H1 (cell line): ENCODE data around the gene FAF2. TPM values are rescaled to one million over a fixed set of nuclear protein-coding genes. Genes with fewer than 3 reads are reported as not detected.

ENCODE experiments used
- CTCF ChIA-PET: fragments of 300-600 bp; sonication (Branson Sonifier 250); formaldehyde crosslinking; loops from one replicate; lab custom pipeline; 2021; ENCODE audit not compliant: partially characterized antibody; lab: Charles Lee
- POLR2A ChIA-PET: fragments of 300-600 bp; sonication (Branson Sonifier 250); formaldehyde crosslinking; loops from one replicate; lab custom pipeline; 2021; ENCODE audit warnings: inconsistent platforms; ENCODE audit not compliant: partially characterized antibody; lab: Charles Lee
- DNase-seq, 2 experiments: peaks; one replicate each; pipeline versions ENCODE4 v3.0.0 to v3.0.0-alpha.2; 2010 to 2022; ENCODE audit warnings: low spot score in 2 of 2, low read depth in 1 of 2, mixed read lengths in 1 of 2
- FAIRE-seq: peaks from 2 replicates; lab custom pipeline; 2011; peaks lifted over from hg19 to GRCh38; lab: Jason Lieb, UNC
- H2AFZ ChIP-seq: 2 replicates; pipeline ENCODE4 v1.8.1; 2012; ENCODE audit warnings: low read length, inconsistent platforms
- H2AK5ac ChIP-seq: 2 replicates; pipeline ENCODE4 v1.6.1; 2013; ENCODE audit warnings: low read depth, low read length
- H2BK120ac ChIP-seq: replicated peaks from 2 replicates; pipeline ENCODE3; 2013; ENCODE audit warnings: low read depth, low read length, inconsistent platforms
- H2BK12ac ChIP-seq: 2 replicates; pipeline ENCODE4 v1.6.1; 2013; ENCODE audit warnings: low read depth, low read length
- H2BK15ac ChIP-seq: 2 replicates; pipeline ENCODE4 v1.6.1; 2013; ENCODE audit warnings: low read length
- H2BK20ac ChIP-seq: 2 replicates; pipeline ENCODE4 v1.6.1; 2013; ENCODE audit warnings: low read length
- H2BK5ac ChIP-seq: 2 replicates; pipeline ENCODE4 v1.6.1; 2013; ENCODE audit warnings: low read depth, low read length
- H3K14ac ChIP-seq: 2 replicates; pipeline ENCODE4 v1.6.1; 2013; ENCODE audit warnings: inconsistent platforms; ENCODE audit not compliant: insufficient read length
- H3K18ac ChIP-seq: 2 replicates; pipeline ENCODE4 v1.6.1; 2013; ENCODE audit warnings: low read length; ENCODE audit errors: extremely low read depth
- H3K23ac ChIP-seq: 2 replicates; pipeline ENCODE4 v1.6.1; 2013; ENCODE audit warnings: inconsistent platforms; ENCODE audit not compliant: insufficient read length
- H3K23me2 ChIP-seq: 2 replicates; pipeline ENCODE4 v1.6.1; 2013; ENCODE audit warnings: low read depth, low read length
- H3K27ac ChIP-seq: 2 replicates; pipeline ENCODE4 v1.6.1; 2011; ENCODE audit warnings: low read depth, low read length, inconsistent platforms
- H3K27me3 ChIP-seq, 4 experiments: replicated peaks in 1 of 4; 1 replicate in 1 of 4; 2 replicates in 3 of 4; pipeline versions ENCODE4 v1.6.1 to v1.8.1; 2011 to 2013; ENCODE audit warnings: low read length in 3 of 4, mild to moderate bottlenecking in 3 of 4, inconsistent platforms in 2 of 4, mixed read lengths in 2 of 4, moderate library complexity in 1 of 4; ENCODE audit not compliant: control insufficient read depth in 3 of 4, insufficient read depth in 3 of 4; ENCODE audit errors: extremely low read depth in 1 of 4
- H3K36me3 ChIP-seq, 4 experiments: 2 replicates each; pipeline versions ENCODE4 v1.6.1 to v1.8.1; 2011 to 2013; ENCODE audit warnings: mild to moderate bottlenecking in 4 of 4, low read length in 3 of 4, moderate library complexity in 2 of 4, control low read depth in 1 of 4, inconsistent platforms in 1 of 4; ENCODE audit not compliant: insufficient read depth in 4 of 4, control insufficient read depth in 2 of 4
- H3K4ac ChIP-seq: replicated peaks from 2 replicates; pipeline ENCODE3; 2013; ENCODE audit warnings: low read length, low read depth, mixed read lengths, inconsistent platforms; ENCODE audit not compliant: insufficient read length
- H3K4me1 ChIP-seq, 4 experiments: replicated peaks in 1 of 4; 1 replicate in 1 of 4; 2 replicates in 3 of 4; pipeline versions ENCODE4 v1.6.1 to v1.8.1; 2011 to 2013; ENCODE audit warnings: low read length in 3 of 4, inconsistent platforms in 2 of 4, mixed read lengths in 1 of 4; ENCODE audit not compliant: insufficient read depth in 4 of 4, control insufficient read depth in 3 of 4
- H3K4me2 ChIP-seq, 2 experiments: 2 replicates each; pipeline versions ENCODE4 v1.6.1 to v1.8.1; 2011 to 2013; ENCODE audit warnings: low read depth in 2 of 2, low read length in 2 of 2, control low read depth in 1 of 2, inconsistent platforms in 1 of 2, mild to moderate bottlenecking in 1 of 2; ENCODE audit not compliant: insufficient read depth in 1 of 2
- H3K4me3 ChIP-seq, 4 experiments: fragments of 200-600, 300-600 bp in 1 of 4; sonication (generic), shearing (Covaris generic), sonication (Bioruptor Twin) in 1 of 4; 2 replicates each; pipeline versions ENCODE4 v1.5.1 to v1.8.1; 2011 to 2016; ENCODE audit warnings: low read length in 4 of 4, low read depth in 3 of 4, control low read depth in 2 of 4, inconsistent platforms in 2 of 4, mild to moderate bottlenecking in 2 of 4, mixed read lengths in 1 of 4, moderate library complexity in 1 of 4; ENCODE audit not compliant: insufficient read depth in 2 of 4; ENCODE audit errors: extremely low read depth in 1 of 4
- H3K56ac ChIP-seq: replicated peaks from 2 replicates; pipeline ENCODE3; 2013; ENCODE audit warnings: low read depth, mild to moderate bottlenecking, mixed read lengths, low read length, inconsistent platforms; ENCODE audit not compliant: insufficient read length
- H3K79me1 ChIP-seq: 2 replicates; pipeline ENCODE4 v1.6.1; 2013; ENCODE audit warnings: low read depth, low read length, control low read depth
- H3K79me2 ChIP-seq, 2 experiments: 2 replicates each; pipeline versions ENCODE4 v1.6.1 to v1.8.1; 2012 to 2013; ENCODE audit warnings: low read length in 2 of 2, mild to moderate bottlenecking in 2 of 2, inconsistent platforms in 1 of 2; ENCODE audit not compliant: insufficient read depth in 2 of 2, control insufficient read depth in 1 of 2
- H3K9ac ChIP-seq, 4 experiments: replicated peaks in 1 of 4; 1 replicate in 1 of 4; 2 replicates in 3 of 4; pipeline versions ENCODE4 v1.6.1 to v1.8.1; 2011 to 2013; ENCODE audit warnings: low read depth in 3 of 4, low read length in 3 of 4, control low read depth in 2 of 4, mild to moderate bottlenecking in 2 of 4, moderate library complexity in 2 of 4, inconsistent platforms in 1 of 4; ENCODE audit errors: extremely low read depth in 1 of 4
- H3K9me3 ChIP-seq, 2 experiments: 2 replicates each; pipeline versions ENCODE4 v1.6.1 to v1.8.1; 2012 to 2013; ENCODE audit warnings: mild to moderate bottlenecking in 2 of 2, moderate library complexity in 2 of 2, control low read depth in 1 of 2, inconsistent platforms in 1 of 2, low read depth in 1 of 2, low read length in 1 of 2, mixed read lengths in 1 of 2; ENCODE audit not compliant: insufficient read depth in 2 of 2
- H4K20me1 ChIP-seq, 2 experiments: replicated peaks in 1 of 2; 2 replicates each; pipeline versions ENCODE3 to v1.8.1; 2011 to 2013; ENCODE audit warnings: inconsistent platforms in 2 of 2, low read length in 2 of 2, mild to moderate bottlenecking in 1 of 2; ENCODE audit not compliant: insufficient read depth in 2 of 2, control insufficient read depth in 1 of 2
- H4K5ac ChIP-seq: 2 replicates; pipeline ENCODE4 v1.6.1; 2013; ENCODE audit warnings: low read length, low read depth, mixed read lengths, inconsistent platforms; ENCODE audit not compliant: insufficient read length
- H4K8ac ChIP-seq: 2 replicates; pipeline ENCODE4 v1.8.0; 2013; ENCODE audit warnings: mild to moderate bottlenecking, moderate library complexity, low read length, inconsistent platforms; ENCODE audit not compliant: insufficient read depth; ENCODE audit errors: extremely low read depth
- H4K91ac ChIP-seq: replicated peaks from 2 replicates; pipeline ENCODE3; 2013; ENCODE audit warnings: low read length, mixed read lengths, inconsistent platforms; ENCODE audit not compliant: insufficient read length
- CBX5 ChIP-seq: fragments of 300-800, 300-1000 bp; sonication (generic); IDR thresholded peaks from 2 replicates; pipeline ENCODE4 v1.7.1; 2016; ENCODE audit warnings: antibody characterized with exemption, low read length, low read depth
- EGR1 ChIP-seq: IDR thresholded peaks from 2 replicates; pipeline ENCODE4 v1.6.1; 2011; ENCODE audit warnings: low read depth, low read length, borderline replicate concordance
- EZH2 ChIP-seq: fragments of 200-600 bp; sonication (generic); IDR thresholded peaks from 2 replicates; pipeline ENCODE4 v1.7.1; 2012; ENCODE audit warnings: low read depth, mild to moderate bottlenecking, moderate library complexity, low read length, inconsistent platforms; ENCODE audit not compliant: severe bottlenecking
- MAFK ChIP-seq: IDR thresholded peaks from 2 replicates; pipeline ENCODE4 v1.6.1; 2012; ENCODE audit warnings: low read depth, mild to moderate bottlenecking, improper control_type of control experiment, low read length
- SP4 ChIP-seq: IDR thresholded peaks from 2 replicates; pipeline ENCODE4 v1.6.1; 2012; ENCODE audit warnings: low read length, inconsistent platforms
- WGBS, 2 experiments: shearing (Covaris generic) in 1 of 2; methylation state at CpG; one replicate each; pipeline versions ENCODE4 v1.1.6 to v1.1.7; 2013 to 2015; ENCODE audit warnings: low lambda C conversion rate in 2 of 2, mixed read lengths in 2 of 2, inconsistent platforms in 1 of 2, low coverage in 1 of 2, missing lambda C conversion rate in 1 of 2; ENCODE audit not compliant: insufficient replicate concordance in 2 of 2, insufficient coverage in 1 of 2, insufficient read length in 1 of 2; ENCODE audit errors: extremely low coverage in 1 of 2, missing lambda C conversion rate in 1 of 2; 5-methylcytosine and 5-hydroxymethylcytosine counted together
- polyA plus RNA-seq, 7 experiments: library from polyadenylated mRNA; depleted of rRNA in 3 of 7; stranded (reverse) in 5 of 7; unstranded in 2 of 7; fragments of >200 nt in 5 of 7; fragments of 200-250 nt in 2 of 7; gene quantifications; 1 replicate in 5 of 7; 2 replicates in 1 of 7; 4 replicates in 1 of 7; pipeline versions ENCODE4 v1.2.1 to v1.2.3, GENCODE V29; 2011 to 2013; ENCODE audit warnings: missing spikeins in 2 of 7, mixed read lengths in 2 of 7
- total RNA-seq: library from RNA; stranded (reverse); fragmentation: NEBNext Ultra II Directional; extraction: Animal tissue kit (Norgen Biotek cat#: 25700); gene quantifications from 2 replicates; pipeline ENCODE4 v1.2.1, GENCODE V29; 2021

Gene FAF2
- total and polyA plus RNA-seq, 2 of the 8 experiments (the other 6 are each of a cell fraction or from before 2014, with no cell fraction given) = 20.8 to 35.8 TPM

DNA sequence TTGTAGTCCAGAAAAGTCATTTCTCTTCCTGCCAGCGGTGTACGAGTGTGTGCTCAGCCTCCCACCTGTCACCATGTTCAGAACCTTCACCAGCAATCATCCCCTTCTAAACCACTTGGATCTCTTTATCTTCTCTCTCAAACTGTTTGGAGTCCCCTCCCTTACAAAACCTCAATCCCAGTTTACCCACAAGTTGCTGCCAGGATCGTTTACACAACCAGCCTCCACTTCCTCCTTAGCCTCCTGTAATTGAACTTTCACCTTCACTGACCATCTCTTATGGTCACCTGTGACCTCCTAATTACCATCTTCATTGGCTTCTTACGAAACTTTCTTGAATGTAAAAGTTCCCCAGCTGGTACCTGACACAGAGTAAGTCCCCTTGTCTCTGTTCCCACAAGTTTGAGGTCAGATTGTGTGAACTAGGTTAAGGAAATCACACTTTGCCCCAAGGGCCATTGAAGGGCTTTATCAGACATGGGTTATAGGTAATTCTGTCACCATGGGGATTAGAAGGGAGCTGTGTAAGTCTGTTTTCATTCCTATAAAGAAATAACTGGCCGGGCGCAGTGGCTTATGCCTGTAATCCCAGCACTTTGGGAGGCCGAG, 69.0 kb downstream of the FAF2 start:
- no peak for DNase-seq
- WGBS, 2 experiments = 92% methylated on average over 7 of the region's 7 CpGs; no CpG with 5 or more reads in 1 of the 2 experiments
- TF ChIP-seq CBX5 (no peak), EZH2 (no peak), EGR1 (no peak), SP4 (no peak), MAFK (no peak)

More for the DNA sequence above, 69.0 kb downstream of the FAF2 start:
- H3K56ac ChIP-seq = no peak overlapping the region
- no peaks in the 10 kb centered on the region for H3K36me3 ChIP-seq
- no peak overlapping the region for H2BK120ac ChIP-seq
- H3K23me2 ChIP-seq = 0 out of 2 replicates have a peak, but pooled peaks cover 3% of the 10 kb centered on the region
- no peaks in the 10 kb centered on the region; a peak in 2 of 7 replicates for H3K27me3 ChIP-seq
- H3K9ac ChIP-seq = no peak overlapping the region; a peak in 1 of 7 replicates
- H3K23ac ChIP-seq = no peak overlapping the region
- no peak overlapping the region for H3K4me3 ChIP-seq
- H2AK5ac ChIP-seq = no peak overlapping the region
- no peak overlapping the region for H3K18ac ChIP-seq
- no peaks in the 10 kb centered on the region for H3K9me3 ChIP-seq
- CTCF ChIA-PET = interaction anchor here (0.7 kb wide), 1 partner anchor 18 kb away, joined by 3 read pairs; no protein-coding TSS in a partner anchor
- no peak overlapping the region for H3K27ac ChIP-seq
- no peak overlapping the region for H2BK15ac ChIP-seq
- no peak overlapping the region for H2AFZ ChIP-seq
- no peaks in the 10 kb centered on the region for H3K79me2 ChIP-seq
- no peak overlapping the region for H4K91ac ChIP-seq
- no peak overlapping the region for H3K14ac ChIP-seq
- H4K8ac ChIP-seq = no peak overlapping the region
- no peak overlapping the region for H3K4me2 ChIP-seq
- no peaks in the 10 kb centered on the region; a peak in 1 of 7 replicates for H3K4me1 ChIP-seq
- no peaks in the 10 kb centered on the region for H3K79me1 ChIP-seq
- no peak for FAIRE-seq
- no peak overlapping the region for H3K4ac ChIP-seq
- H2BK5ac ChIP-seq = no peak overlapping the region
- H2BK20ac ChIP-seq = no peak overlapping the region
- POLR2A ChIA-PET = interaction anchor here (0.6 to 26.0 kb wide), 4 partner anchors 9 to 34 kb away, joined by 3 to 458 read pairs (median 4); partner anchors contain the start of gene RNF44
- peaks cover 0 to 1% of the 10 kb centered on the region in 2 experiments for H4K20me1 ChIP-seq
- H2BK12ac ChIP-seq = no peak overlapping the region
- H4K5ac ChIP-seq = no peak overlapping the region
